DMS53 treated with DMSO at 0.1 percent for 48 hours (cell line): ENCODE data around the gene MZT2B.
"Not testable (repeated sequence)": the region's sequence is repeated elsewhere in the genome, so short reads cannot be mapped to it uniquely, and the experiment has no call there.

Experiments used
- DNase-seq: peaks from one replicate; lab custom pipeline; 2025; ENCODE audit not compliant: unreplicated experiment; lab: John Stamatoyannopoulos, UW

MZT2B gene

GRCh38 chr2:130181880-130182682 is at the start of gene MZT2B:
Gene MZT2B (plus strand): TSS chr2:130182262. CDS start chr2:130182283, 21 bp downstream.
- DNase-seq: peak; percentile 26

GRCh38 chr2:130135692-130136541 is 46.1 kb upstream of the MZT2B start:
- DNase-seq: no peak

GRCh38 chr2:130136546-130136945 is 45.5 kb upstream of the MZT2B start:
- not testable (repeated sequence) for DNase-seq

- not testable (repeated sequence) for DNase-seq
These were observed 44.9 kb upstream of the MZT2B start for GRCh38 chr2:130137118-130137517.

GRCh38 chr2:130138326-130138725 is 43.7 kb upstream of the MZT2B start:
- not testable (repeated sequence) for DNase-seq

GRCh38 chr2:130138841-130139251 is 43.2 kb upstream of the MZT2B start:
- not testable (repeated sequence) for DNase-seq

- not testable (repeated sequence) for DNase-seq
These were observed 42.5 kb upstream of the MZT2B start for GRCh38 chr2:130139331-130140280.

GRCh38 chr2:130140516-130140915 is 41.5 kb upstream of the MZT2B start:
- DNase-seq: not testable (repeated sequence)

- not testable (repeated sequence) for DNase-seq
These were observed 41.1 kb upstream of the MZT2B start for GRCh38 chr2:130141002-130141401.

- not testable (repeated sequence) for DNase-seq
These were observed 40.3 kb upstream of the MZT2B start for GRCh38 chr2:130141645-130142370.

GRCh38 chr2:130142396-130143265 is 39.4 kb upstream of the MZT2B start:
- DNase-seq: not testable (repeated sequence)

GRCh38 chr2:130143266-130144039 is 38.6 kb upstream of the MZT2B start:
- DNase-seq: not testable (repeated sequence)

- DNase-seq: not testable (repeated sequence)
These were observed 37.1 kb upstream of the MZT2B start, which contains the start of gene CCDC74B for GRCh38 chr2:130145006-130145414. Gene CCDC74B (minus strand): TSS chr2:130145112. CDS start chr2:130144996, 116 bp downstream.

- DNase-seq: not testable (repeated sequence)
These were observed 33.5 kb upstream of the MZT2B start for GRCh38 chr2:130148515-130148914.

- DNase-seq: no peak
These were observed 31.6 kb upstream of the MZT2B start for GRCh38 chr2:130150181-130151144.

- not testable (repeated sequence) for DNase-seq
These were observed 30.9 kb upstream of the MZT2B start for GRCh38 chr2:130151145-130151512.
